Left lobe of liver (tissue), 1 donor: Measurements from ENCODE around the gene ZNF735. TPM values are rescaled to one million over a fixed set of nuclear protein-coding genes. Genes with fewer than 3 reads are reported as not detected.

Experiments
- total RNA-seq: library from RNA; stranded (reverse); gene quantifications from one replicate; pipeline ENCODE4 v1.2.1, GENCODE V29; 2021
- donor health status: DM: no; HTN: yes; CAD: no.

Gene ZNF735
- total RNA-seq, 1 donor from 2014 or later, result not detected

Other genes starting within 250 kb of the ZNF735 start
- gene ZNF722, start 208.4 kb upstream of the ZNF735 start, total RNA-seq, result not detected
- 0.30 TPM for gene ZNF727, start 161.8 kb upstream of the ZNF735 start, total RNA-seq
- gene ZNF679, start 21.3 kb downstream of the ZNF735 start, total RNA-seq, result not detected
- 4.3 TPM for gene ZNF736, start 106.8 kb downstream of the ZNF735 start, total RNA-seq